GM13977 (cell line): ENCODE results near the gene CCNJ.
A peak's percentile ranks its signal among the peaks of the same experiment; 100 is the strongest.
"Not testable (repeated sequence)": the region's sequence is repeated elsewhere in the genome, so short reads cannot be mapped to it uniquely, and the experiment has no call there.

Experiments used
- DNase-seq: peaks from one replicate; pipeline ENCODE4 v3.0.0; 2012; ENCODE audit warnings: low spot score
- in situ Hi-C: fragments of 300-500 bp; cut with MboI; formaldehyde crosslinking; loops from one replicate; pipeline ENCODE4 v1.12.0; 2022; ENCODE audit warnings: low sequenced_read_pairs, low pct_unique_long_range_greater_than_20kb, mixed read lengths, inconsistent platforms; ENCODE audit not compliant: unreplicated experiment
- TF ChIP-seq, protein P1 (sequence below): IDR thresholded peaks from 2 replicates; pipeline ENCODE4 v1.5.1; 2012; ENCODE audit warnings: mild to moderate bottlenecking, control low read depth; ENCODE audit not compliant: insufficient read depth; ENCODE audit errors: extremely low read depth, missing control alignments

The CCNJ gene, protein sequence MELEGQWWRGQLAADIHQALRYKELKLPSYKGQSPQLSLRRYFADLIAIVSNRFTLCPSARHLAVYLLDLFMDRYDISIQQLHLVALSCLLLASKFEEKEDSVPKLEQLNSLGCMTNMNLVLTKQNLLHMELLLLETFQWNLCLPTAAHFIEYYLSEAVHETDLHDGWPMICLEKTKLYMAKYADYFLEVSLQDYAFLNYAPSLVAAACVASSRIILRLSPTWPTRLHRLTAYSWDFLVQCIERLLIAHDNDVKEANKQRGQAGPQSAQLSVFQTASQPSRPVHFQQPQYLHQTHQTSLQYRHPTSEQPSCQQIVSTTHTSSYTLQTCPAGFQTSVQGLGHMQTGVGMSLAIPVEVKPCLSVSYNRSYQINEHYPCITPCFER

DNA sequence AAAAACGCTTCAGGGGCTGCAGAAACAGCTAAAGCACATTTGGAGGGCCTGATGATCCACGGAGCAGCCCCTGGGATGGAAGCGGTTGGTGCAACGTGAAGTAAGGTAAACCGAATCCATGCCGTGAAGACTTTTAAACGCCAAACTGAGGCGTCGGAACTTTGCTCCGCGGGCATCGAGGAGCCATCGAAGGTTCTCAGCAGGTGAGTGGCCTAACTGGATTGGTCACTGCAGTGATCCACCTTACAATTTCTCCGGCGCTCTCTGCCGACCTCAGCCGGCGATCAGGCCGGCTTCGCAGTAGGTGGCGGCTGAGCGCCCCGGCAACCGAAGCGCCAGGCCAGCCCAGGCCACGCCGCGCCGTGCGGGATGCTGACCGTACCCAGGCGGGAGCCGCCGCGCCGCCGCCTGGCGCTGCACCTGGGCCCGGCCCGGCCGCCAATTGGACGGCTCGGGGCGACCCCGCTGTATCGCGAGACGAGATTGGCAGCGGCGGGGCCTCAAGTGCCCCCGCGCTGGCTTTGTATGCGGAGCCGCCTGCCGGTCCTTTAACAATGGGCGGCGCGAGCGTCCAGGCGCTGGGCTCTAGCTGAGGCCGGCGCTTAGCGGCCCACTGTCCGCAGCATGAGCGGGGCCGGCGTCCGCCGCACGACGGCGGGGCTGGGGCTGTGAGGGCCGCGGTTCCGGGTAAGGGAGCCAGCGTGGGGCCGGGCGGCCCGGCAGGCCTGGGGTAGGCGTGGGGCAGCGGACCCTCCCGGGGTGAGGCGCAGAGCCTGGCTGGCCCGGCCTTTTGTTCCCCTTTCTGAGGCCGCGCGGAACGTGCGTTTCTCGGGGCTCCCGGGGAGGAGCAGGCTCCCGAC is at the start of gene CCNJ:
Gene CCNJ, plus strand, starts transcription at position 551 of the 860 bp plus-strand sequence. CDS start 811 bp downstream, outside the sequence.
- in situ Hi-C loops = no loop called here
- peak; percentile 98 for DNase-seq

DNA sequence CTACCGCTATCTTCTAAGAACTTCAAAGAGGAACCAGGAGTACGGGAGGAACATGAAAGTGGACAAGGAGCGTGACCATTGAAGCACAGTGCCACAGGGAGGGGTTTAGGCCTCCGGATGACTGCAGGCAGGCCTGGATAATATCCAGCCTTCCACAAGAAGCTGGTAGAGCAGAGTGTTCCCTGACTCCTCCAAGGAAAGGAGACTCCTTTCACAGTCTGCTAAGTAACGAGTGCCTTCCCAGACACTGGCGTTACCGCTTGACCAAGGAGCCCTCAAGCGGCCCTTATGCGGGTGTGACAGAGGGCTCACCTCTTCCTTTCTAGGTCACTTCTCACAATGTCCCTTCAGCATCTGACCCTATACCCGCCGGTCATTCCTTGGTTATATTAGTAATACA is 49.0 kb upstream of the CCNJ start:
- in situ Hi-C loops, DNase-seq: not testable (repeated sequence)

More for the DNA sequence above, at the start of gene CCNJ:
- TF ChIP-seq, protein P1, sequence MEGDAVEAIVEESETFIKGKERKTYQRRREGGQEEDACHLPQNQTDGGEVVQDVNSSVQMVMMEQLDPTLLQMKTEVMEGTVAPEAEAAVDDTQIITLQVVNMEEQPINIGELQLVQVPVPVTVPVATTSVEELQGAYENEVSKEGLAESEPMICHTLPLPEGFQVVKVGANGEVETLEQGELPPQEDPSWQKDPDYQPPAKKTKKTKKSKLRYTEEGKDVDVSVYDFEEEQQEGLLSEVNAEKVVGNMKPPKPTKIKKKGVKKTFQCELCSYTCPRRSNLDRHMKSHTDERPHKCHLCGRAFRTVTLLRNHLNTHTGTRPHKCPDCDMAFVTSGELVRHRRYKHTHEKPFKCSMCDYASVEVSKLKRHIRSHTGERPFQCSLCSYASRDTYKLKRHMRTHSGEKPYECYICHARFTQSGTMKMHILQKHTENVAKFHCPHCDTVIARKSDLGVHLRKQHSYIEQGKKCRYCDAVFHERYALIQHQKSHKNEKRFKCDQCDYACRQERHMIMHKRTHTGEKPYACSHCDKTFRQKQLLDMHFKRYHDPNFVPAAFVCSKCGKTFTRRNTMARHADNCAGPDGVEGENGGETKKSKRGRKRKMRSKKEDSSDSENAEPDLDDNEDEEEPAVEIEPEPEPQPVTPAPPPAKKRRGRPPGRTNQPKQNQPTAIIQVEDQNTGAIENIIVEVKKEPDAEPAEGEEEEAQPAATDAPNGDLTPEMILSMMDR = peak; percentile 14

DNA sequence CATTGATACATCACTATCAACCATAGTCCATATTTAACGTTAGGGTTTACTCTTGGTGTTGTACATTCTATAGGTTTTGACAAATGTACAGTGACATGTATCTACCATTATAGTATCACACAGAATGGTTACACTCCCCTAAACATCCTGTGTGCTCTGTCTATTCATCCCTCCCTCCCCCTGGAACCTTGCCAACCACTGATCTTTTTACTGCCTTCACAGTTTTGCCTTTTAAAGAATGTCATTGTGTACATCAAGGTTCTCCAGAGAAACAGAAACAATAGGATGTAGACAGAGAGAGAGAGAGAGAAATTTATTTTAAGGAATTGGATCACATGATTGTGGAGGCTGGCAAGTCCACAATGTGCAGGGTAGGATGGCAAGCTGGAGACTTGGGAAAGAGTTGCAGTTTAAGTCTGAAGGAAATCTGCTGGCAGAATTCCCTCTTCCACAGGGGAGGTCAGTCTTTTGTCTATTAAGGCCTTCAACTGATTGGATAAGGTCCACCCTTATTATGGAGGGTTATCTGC is 45.1 kb upstream of the CCNJ start:
- in situ Hi-C loops = no loop called here
- TF ChIP-seq, protein P1 = no peak
- no peak for DNase-seq

DNA sequence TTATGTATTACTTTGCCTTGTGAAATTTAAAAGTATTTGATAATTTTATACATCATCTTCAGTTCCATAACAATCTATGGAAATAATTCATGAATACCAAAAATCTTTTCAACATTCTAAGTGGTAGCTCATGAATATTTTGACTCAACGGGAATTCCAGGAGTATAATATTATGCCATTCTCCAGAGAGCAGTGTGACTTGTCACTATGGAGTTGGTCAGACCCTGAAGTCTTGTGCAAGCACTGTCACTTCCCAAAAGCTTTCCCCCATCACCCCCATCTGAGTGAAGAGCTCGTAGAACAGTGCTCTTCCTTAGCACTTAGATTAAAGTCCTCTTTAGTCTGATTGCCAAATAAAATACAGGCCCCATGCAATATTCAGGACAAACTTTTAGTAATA is 29.4 kb upstream of the CCNJ start:
- TF ChIP-seq, protein P1 = no peak
- no peak for DNase-seq
- in situ Hi-C loops = loop anchor here (25.0 kb wide), 1 partner anchor 323 kb away; no protein-coding TSS in a partner anchor

DNA sequence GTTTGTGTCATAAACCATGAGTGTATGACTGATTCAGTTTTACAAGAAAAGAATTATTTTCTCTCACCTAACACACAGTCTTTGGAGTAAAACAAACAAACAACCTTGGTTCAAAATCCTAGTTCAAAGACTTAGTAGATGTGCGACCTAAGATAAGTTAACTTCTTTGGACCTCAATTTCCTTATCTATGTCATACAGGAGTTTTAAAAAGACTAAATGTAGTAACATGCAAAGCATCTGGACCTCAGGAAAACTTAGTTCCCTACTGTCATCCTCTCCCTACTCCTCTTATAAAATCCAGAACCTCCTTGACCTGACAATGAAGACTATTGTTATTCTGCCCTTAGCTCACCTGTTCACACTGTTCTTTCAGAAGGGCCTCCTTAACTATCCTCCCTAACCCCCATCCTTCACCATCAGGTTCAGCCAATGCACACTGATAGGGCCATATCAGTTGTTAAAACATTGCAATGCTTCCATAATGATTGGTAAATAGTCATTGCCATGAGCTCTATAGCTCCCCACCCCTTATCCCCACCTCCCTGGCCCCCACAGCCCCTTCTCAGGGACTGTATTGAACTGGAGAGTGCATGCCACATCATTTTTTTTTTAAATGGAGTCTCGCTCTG is 28.8 kb upstream of the CCNJ start:
- in situ Hi-C loops = loop anchor here (25.0 kb wide), 1 partner anchor 323 kb away; no protein-coding TSS in a partner anchor
- DNase-seq = no peak
- TF ChIP-seq, protein P1 = no peak

DNA sequence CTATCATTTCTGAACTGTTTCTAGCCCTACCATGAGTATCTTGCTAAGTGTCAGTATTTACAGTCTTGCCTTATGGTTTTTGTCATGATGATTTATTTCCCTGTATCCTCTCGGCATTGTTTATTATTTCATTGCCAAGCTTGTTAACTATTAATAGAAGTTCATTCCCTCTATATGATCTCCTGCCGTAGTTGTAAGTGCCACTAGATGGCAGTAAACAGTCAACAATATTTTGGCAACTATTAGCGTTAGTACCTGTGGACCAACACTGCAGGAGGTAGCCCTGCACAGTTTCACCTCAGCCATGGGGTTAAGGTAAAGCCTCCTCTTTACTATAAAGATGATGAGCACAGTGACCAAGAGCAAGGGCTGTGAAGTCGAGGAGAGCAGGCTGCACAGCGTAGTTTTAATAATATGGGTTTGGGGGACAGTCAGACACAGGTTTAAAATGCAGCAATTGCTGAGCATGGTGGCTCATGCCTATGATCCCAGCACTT is 26.1 kb upstream of the CCNJ start:
- TF ChIP-seq, protein P1 = peak; percentile 75
- in situ Hi-C loops = loop anchor here (25.0 kb wide), 1 partner anchor 320 kb away; no protein-coding TSS in a partner anchor
- peak; percentile 45 for DNase-seq
